ENCODE measurements around the gene REV3L.

The REV3L gene

DNA sequence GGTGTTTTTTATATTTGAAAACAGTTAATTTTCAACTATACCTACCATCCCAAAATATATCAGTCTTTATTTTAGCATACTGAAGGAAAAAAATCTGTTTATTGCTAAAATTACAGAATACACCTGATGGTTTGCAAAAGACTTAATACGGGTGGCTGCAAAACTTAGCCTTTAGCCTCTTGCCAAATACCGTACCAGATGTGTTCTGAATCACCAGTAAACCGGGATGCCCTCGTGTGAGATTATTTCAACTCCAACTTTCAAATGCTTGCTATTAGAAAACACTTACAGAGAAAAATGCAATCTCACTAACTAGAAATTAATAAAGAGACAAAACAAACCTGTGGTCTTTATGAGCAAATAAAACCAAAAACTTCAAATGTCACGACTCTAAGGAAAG lies 36.0 kb downstream of the REV3L start:
- H3K9ac ChIP-seq (ENCODE audit: low read depth, low read length), result no peak overlapping the region
- H3K9me3 ChIP-seq (ENCODE audit: control insufficient read depth, insufficient read depth, low read length), result no peaks in the 10 kb centered on the region
- H3K4me3 ChIP-seq (ENCODE audit: low read depth, low read length), result no peak overlapping the region
- H3K27ac ChIP-seq (ENCODE audit: low read depth, low read length), result no peak overlapping the region
- peaks cover 7% of the 10 kb centered on the region for H3K27me3 ChIP-seq (ENCODE audit: control insufficient read depth, insufficient read depth, low read length)
- H3K4me1 ChIP-seq (ENCODE audit: control insufficient read depth, insufficient read depth, low read length), result 0 out of 2 replicates have a peak, but pooled peaks cover 5% of the 10 kb centered on the region
- H3K36me3 ChIP-seq (ENCODE audit: control insufficient read depth, insufficient read depth, low read length), result no peaks in the 10 kb centered on the region

DNA sequence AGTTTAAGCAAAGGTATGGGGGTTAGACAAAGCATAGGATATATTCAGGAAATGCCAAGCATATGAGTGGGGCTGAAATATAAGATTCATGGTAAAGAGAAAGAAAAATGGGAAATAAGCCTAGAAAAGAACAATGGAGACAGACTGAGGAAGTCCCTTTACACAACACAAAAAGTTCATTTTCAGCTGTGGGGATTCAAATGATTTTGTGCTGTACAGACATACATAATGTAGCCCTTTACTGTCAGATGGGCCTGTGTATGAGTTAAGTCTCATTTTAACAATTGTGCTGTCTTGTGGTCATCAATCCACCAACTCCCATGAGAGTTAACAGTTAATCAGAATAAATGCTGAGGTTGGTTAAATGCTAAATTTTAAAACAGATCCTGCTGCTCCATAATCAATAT lies 37.2 kb downstream of the REV3L start:
- Histone ChIP-seq H3K27me3 (ENCODE audit: control insufficient read depth, insufficient read depth, low read length) (peaks cover 7% of the 10 kb centered on the region), H3K9me3 (ENCODE audit: control insufficient read depth, insufficient read depth, low read length) (no peaks in the 10 kb centered on the region), H3K27ac (ENCODE audit: low read depth, low read length) (no peak overlapping the region), H3K4me3 (ENCODE audit: low read depth, low read length) (no peak overlapping the region), H3K9ac (ENCODE audit: low read depth, low read length) (no peak overlapping the region), H3K4me1 (ENCODE audit: control insufficient read depth, insufficient read depth, low read length) (0 out of 2 replicates have a peak, but pooled peaks cover 5% of the 10 kb centered on the region), H3K36me3 (ENCODE audit: control insufficient read depth, insufficient read depth, low read length) (no peaks in the 10 kb centered on the region)

GRCh38 chr6:111444794-111445193 lies 38.2 kb downstream of the REV3L start:
- no peak overlapping the region for H3K9ac ChIP-seq (ENCODE audit: low read depth, low read length)
- no peak overlapping the region for H3K4me3 ChIP-seq (ENCODE audit: low read depth, low read length)
- H3K27me3 ChIP-seq (ENCODE audit: control insufficient read depth, insufficient read depth, low read length), result peaks cover 7% of the 10 kb centered on the region
- H3K9me3 ChIP-seq (ENCODE audit: control insufficient read depth, insufficient read depth, low read length), result no peaks in the 10 kb centered on the region
- no peak overlapping the region for H3K27ac ChIP-seq (ENCODE audit: low read depth, low read length)
- no peaks in the 10 kb centered on the region for H3K36me3 ChIP-seq (ENCODE audit: control insufficient read depth, insufficient read depth, low read length)
- 0 out of 2 replicates have a peak, but pooled peaks cover 5% of the 10 kb centered on the region for H3K4me1 ChIP-seq (ENCODE audit: control insufficient read depth, insufficient read depth, low read length)

- Histone ChIP-seq H3K36me3 (ENCODE audit: control insufficient read depth, insufficient read depth, low read length) (no peaks in the 10 kb centered on the region), H3K27ac (ENCODE audit: low read depth, low read length) (no peak overlapping the region), H3K9me3 (ENCODE audit: control insufficient read depth, insufficient read depth, low read length) (no peaks in the 10 kb centered on the region), H3K9ac (ENCODE audit: low read depth, low read length) (no peak overlapping the region), H3K4me1 (ENCODE audit: control insufficient read depth, insufficient read depth, low read length) (0 out of 2 replicates have a peak, but pooled peaks cover 5% of the 10 kb centered on the region), H3K27me3 (ENCODE audit: control insufficient read depth, insufficient read depth, low read length) (no peaks in the 10 kb centered on the region), H3K4me3 (ENCODE audit: low read depth, low read length) (no peak overlapping the region)
Measured at GRCh38 chr6:111441678-111442243, 41.3 kb downstream of the REV3L start.

DNA sequence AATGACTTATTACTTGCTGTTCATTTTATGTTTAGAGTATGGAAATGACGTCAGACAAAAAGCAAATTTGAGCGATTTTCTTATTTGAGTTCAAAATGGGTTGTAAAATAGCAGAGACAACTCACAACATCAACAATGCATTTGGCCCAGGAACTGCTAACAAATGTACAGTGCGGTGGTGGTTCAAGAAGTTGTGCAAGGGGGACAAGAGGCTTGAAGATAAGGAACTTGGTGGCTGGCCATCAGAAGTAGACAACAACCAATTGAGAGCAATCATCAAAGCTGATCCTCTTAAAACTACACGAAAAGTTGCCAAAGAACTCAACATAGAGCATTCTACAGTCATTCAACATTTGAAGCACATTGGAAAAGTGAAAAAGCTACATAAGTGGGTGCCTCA lies 43.8 kb downstream of the REV3L start:
- no peaks in the 10 kb centered on the region for H3K9me3 ChIP-seq (ENCODE audit: control insufficient read depth, insufficient read depth, low read length)
- no peaks in the 10 kb centered on the region for H3K27me3 ChIP-seq (ENCODE audit: control insufficient read depth, insufficient read depth, low read length)
- H3K36me3 ChIP-seq (ENCODE audit: control insufficient read depth, insufficient read depth, low read length), result no peaks in the 10 kb centered on the region
- no peak overlapping the region for H3K27ac ChIP-seq (ENCODE audit: low read depth, low read length)
- H3K4me1 ChIP-seq (ENCODE audit: control insufficient read depth, insufficient read depth, low read length), result no peaks in the 10 kb centered on the region
- no peak overlapping the region for H3K9ac ChIP-seq (ENCODE audit: low read depth, low read length)
- no peak overlapping the region for H3K4me3 ChIP-seq (ENCODE audit: low read depth, low read length)

DNA sequence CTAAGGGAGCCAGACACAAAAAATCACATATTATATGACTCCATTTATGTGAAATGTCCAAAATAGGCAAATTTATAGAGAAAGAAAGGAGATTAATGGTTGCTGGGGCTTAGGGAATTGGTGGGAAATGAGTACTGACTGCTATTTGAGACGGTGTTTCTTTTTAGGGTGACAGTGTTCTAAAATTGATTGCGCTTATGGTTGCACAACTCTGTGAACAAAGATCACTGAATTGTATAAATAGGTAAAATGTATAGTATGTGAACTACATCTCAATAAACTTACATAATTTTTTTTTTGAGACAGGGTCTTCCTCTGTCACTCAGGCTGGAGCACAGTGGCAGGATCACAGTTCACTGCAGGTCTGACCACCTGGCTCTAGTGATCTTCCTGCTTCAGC lies 45.4 kb downstream of the REV3L start:
- Histone ChIP-seq H3K36me3 (ENCODE audit: control insufficient read depth, insufficient read depth, low read length) (no peaks in the 10 kb centered on the region), H3K9me3 (ENCODE audit: control insufficient read depth, insufficient read depth, low read length) (no peaks in the 10 kb centered on the region), H3K4me3 (ENCODE audit: low read depth, low read length) (no peak overlapping the region), H3K27me3 (ENCODE audit: control insufficient read depth, insufficient read depth, low read length) (no peaks in the 10 kb centered on the region), H3K27ac (ENCODE audit: low read depth, low read length) (no peak overlapping the region), H3K4me1 (ENCODE audit: control insufficient read depth, insufficient read depth, low read length) (no peaks in the 10 kb centered on the region), H3K9ac (ENCODE audit: low read depth, low read length) (no peak overlapping the region)

GRCh38 chr6:111432511-111432910 lies 50.5 kb downstream of the REV3L start:
- no peaks in the 10 kb centered on the region for H3K36me3 ChIP-seq (ENCODE audit: control insufficient read depth, insufficient read depth, low read length)
- no peaks in the 10 kb centered on the region for H3K9me3 ChIP-seq (ENCODE audit: control insufficient read depth, insufficient read depth, low read length)
- H3K27me3 ChIP-seq (ENCODE audit: control insufficient read depth, insufficient read depth, low read length), result no peaks in the 10 kb centered on the region
- no peak overlapping the region for H3K27ac ChIP-seq (ENCODE audit: low read depth, low read length)
- no peak overlapping the region for H3K4me3 ChIP-seq (ENCODE audit: low read depth, low read length)
- H3K4me1 ChIP-seq (ENCODE audit: control insufficient read depth, insufficient read depth, low read length), result no peaks in the 10 kb centered on the region
- H3K9ac ChIP-seq (ENCODE audit: low read depth, low read length), result no peak overlapping the region

DNA sequence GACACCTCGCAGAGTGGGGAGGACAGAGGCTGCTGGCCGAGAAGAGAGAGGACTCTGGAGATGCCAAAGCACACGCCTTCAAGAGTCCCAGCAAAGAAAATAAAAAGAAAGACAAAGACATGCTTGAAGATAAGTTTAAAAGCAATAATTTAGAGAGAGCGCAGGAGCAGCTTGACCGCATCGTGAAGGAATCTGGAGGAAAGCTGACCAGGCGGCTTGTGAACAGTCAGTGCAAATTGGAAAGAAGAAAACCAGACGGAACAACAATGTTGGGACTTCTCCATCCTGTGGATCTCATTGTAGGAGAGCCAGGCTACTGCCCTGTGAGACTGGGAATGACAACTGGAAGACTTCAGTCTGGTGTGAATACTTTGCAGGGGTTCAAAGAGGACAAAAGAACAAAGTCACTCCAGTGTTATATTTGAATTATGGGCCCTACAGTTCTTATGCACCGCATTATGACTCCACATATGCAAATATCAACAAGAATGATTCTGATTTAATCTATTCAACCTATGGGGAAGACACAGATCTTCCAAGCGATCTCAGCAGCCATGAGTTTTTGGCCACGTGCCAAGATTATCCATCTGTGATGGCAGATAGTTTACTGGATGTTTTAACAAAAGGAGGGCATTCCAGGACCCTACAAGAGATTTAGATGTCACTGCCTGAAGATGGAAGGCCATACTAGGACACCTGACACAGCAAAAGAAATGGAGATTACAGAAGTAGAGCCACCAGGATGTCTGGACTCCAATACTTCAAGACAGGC lies 52.2 kb downstream of the REV3L start:
- H3K9ac ChIP-seq (ENCODE audit: low read depth, low read length), result no peak overlapping the region
- H3K36me3 ChIP-seq (ENCODE audit: control insufficient read depth, insufficient read depth, low read length), result no peaks in the 10 kb centered on the region
- H3K9me3 ChIP-seq (ENCODE audit: control insufficient read depth, insufficient read depth, low read length), result no peaks in the 10 kb centered on the region
- no peak overlapping the region for H3K4me3 ChIP-seq (ENCODE audit: low read depth, low read length)
- H3K27me3 ChIP-seq (ENCODE audit: control insufficient read depth, insufficient read depth, low read length), result no peaks in the 10 kb centered on the region
- no peaks in the 10 kb centered on the region for H3K4me1 ChIP-seq (ENCODE audit: control insufficient read depth, insufficient read depth, low read length)
- no peak overlapping the region for H3K27ac ChIP-seq (ENCODE audit: low read depth, low read length)

- Histone ChIP-seq H3K9me3 (ENCODE audit: control insufficient read depth, insufficient read depth, low read length) (no peaks in the 10 kb centered on the region), H3K27me3 (ENCODE audit: control insufficient read depth, insufficient read depth, low read length) (no peaks in the 10 kb centered on the region)
Measured at GRCh38 chr6:111429571-111429970, 53.4 kb downstream of the REV3L start.

DNA sequence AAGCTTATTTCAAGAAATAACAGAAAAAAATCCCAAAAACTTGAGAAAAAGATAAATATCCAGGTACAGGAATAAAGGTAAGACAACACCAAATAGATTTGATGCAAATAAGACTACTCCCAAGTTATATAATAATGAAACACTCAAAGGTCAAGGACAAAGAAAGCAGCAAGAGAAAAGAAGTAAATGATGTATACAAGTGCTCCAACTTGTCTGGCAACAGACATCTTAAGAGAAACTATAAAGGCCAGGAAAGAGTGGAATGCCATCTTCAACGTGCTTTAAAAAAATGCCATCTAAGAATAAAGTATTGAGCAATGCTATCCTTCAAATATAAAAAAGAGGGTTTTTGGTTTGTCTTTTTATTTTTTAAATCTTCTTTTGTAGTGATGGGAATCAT lies 54.2 kb downstream of the REV3L start:
- no peak overlapping the region for H3K27ac ChIP-seq (ENCODE audit: low read depth, low read length)
- H3K4me1 ChIP-seq (ENCODE audit: control insufficient read depth, insufficient read depth, low read length), result no peaks in the 10 kb centered on the region
- H3K4me3 ChIP-seq (ENCODE audit: low read depth, low read length), result no peak overlapping the region
- no peaks in the 10 kb centered on the region for H3K27me3 ChIP-seq (ENCODE audit: control insufficient read depth, insufficient read depth, low read length)
- H3K9me3 ChIP-seq (ENCODE audit: control insufficient read depth, insufficient read depth, low read length), result no peaks in the 10 kb centered on the region
- no peak overlapping the region for H3K9ac ChIP-seq (ENCODE audit: low read depth, low read length)
- H3K36me3 ChIP-seq (ENCODE audit: control insufficient read depth, insufficient read depth, low read length), result no peaks in the 10 kb centered on the region

More at GRCh38 chr6:111429571-111429970, 53.4 kb downstream of the REV3L start:
- Histone ChIP-seq H3K4me3 (ENCODE audit: low read depth, low read length) (no peak overlapping the region), H3K9ac (ENCODE audit: low read depth, low read length) (no peak overlapping the region), H3K36me3 (ENCODE audit: control insufficient read depth, insufficient read depth, low read length) (no peaks in the 10 kb centered on the region), H3K4me1 (ENCODE audit: control insufficient read depth, insufficient read depth, low read length) (no peaks in the 10 kb centered on the region), H3K27ac (ENCODE audit: low read depth, low read length) (no peak overlapping the region)

- no peaks in the 10 kb centered on the region for H3K4me1 ChIP-seq (ENCODE audit: control insufficient read depth, insufficient read depth, low read length)
- no peak overlapping the region for H3K4me3 ChIP-seq (ENCODE audit: low read depth, low read length)
- no peak overlapping the region for H3K9ac ChIP-seq (ENCODE audit: low read depth, low read length)
- no peaks in the 10 kb centered on the region for H3K27me3 ChIP-seq (ENCODE audit: control insufficient read depth, insufficient read depth, low read length)
- H3K36me3 ChIP-seq (ENCODE audit: control insufficient read depth, insufficient read depth, low read length), result no peaks in the 10 kb centered on the region
- no peaks in the 10 kb centered on the region for H3K9me3 ChIP-seq (ENCODE audit: control insufficient read depth, insufficient read depth, low read length)
- H3K27ac ChIP-seq (ENCODE audit: low read depth, low read length), result no peak overlapping the region
Measured at GRCh38 chr6:111427341-111428116, 55.5 kb downstream of the REV3L start.

Measured in HUES48 (cell line).